ENCODE measurements around the gene AMY1A. TPM values are rescaled to one million over a fixed set of nuclear protein-coding genes. Genes with fewer than 3 reads are reported as not detected.
"Not testable (repeated sequence)": the region's sequence is repeated elsewhere in the genome, so short reads cannot be mapped to it uniquely, and the experiment has no call there.

AMY1A gene
- total RNA-seq: under 0.01 TPM in 1 of 2 replicates, not detected in the other

DNA sequence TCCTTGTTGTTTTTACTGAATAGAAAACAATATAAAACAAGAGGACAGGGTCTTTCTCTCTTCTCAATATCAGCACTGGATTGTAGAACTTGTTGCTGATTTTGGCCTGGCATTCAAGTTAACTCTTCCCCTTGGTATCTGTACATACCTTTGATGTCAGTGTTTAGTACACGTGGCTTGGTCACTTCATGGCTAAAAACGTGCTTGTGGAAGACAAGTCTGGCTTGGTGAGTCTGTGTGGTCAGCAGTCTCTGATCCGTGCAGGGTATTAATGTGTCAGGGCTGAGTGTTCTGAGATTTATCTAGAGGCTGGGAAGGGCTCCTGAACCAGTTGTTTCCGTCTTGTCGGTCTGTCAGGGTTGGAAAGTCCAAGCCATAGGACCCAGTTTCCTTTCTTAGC, at the start of gene AMY1A:
Gene AMY1A (plus strand): TSS at position 301 of the 400 bp plus-strand sequence. CDS start 571 bp downstream, outside the sequence.
- H3K27me3 ChIP-seq (ENCODE audit: control insufficient read depth, insufficient read depth, low read length); FAIRE-seq; H3K36me3 ChIP-seq (ENCODE audit: control insufficient read depth, insufficient read depth, low read length); H3K4me3 ChIP-seq (ENCODE audit: low read depth, low read length); DNase-seq (ENCODE audit: low read depth): not testable (repeated sequence)

- H3K4me3 ChIP-seq (ENCODE audit: low read depth, low read length): no peak overlapping the region
- FAIRE-seq: no peak
- DNase-seq (ENCODE audit: low read depth): no peak
- no peaks in the 10 kb centered on the region for H3K36me3 ChIP-seq (ENCODE audit: control insufficient read depth, insufficient read depth, low read length)
- TF ChIP-seq, protein P1, sequence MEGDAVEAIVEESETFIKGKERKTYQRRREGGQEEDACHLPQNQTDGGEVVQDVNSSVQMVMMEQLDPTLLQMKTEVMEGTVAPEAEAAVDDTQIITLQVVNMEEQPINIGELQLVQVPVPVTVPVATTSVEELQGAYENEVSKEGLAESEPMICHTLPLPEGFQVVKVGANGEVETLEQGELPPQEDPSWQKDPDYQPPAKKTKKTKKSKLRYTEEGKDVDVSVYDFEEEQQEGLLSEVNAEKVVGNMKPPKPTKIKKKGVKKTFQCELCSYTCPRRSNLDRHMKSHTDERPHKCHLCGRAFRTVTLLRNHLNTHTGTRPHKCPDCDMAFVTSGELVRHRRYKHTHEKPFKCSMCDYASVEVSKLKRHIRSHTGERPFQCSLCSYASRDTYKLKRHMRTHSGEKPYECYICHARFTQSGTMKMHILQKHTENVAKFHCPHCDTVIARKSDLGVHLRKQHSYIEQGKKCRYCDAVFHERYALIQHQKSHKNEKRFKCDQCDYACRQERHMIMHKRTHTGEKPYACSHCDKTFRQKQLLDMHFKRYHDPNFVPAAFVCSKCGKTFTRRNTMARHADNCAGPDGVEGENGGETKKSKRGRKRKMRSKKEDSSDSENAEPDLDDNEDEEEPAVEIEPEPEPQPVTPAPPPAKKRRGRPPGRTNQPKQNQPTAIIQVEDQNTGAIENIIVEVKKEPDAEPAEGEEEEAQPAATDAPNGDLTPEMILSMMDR (IDR thresholded peaks at IDR 0.05; ENCODE audit: insufficient read depth, low read length, severe bottlenecking): no peak
- H3K27me3 ChIP-seq (ENCODE audit: control insufficient read depth, insufficient read depth, low read length): no peaks in the 10 kb centered on the region
Measured at GRCh38 chr1:103616362-103616761, 39.2 kb upstream of the AMY1A start.

GRCh38 chr1:103616994-103617477, 38.5 kb upstream of the AMY1A start, which contains the start of gene AMY2A:
AMY2A (plus strand) TSS chr1:103617427; CDS start chr1:103617441, 14 bp downstream.
- H3K27me3 ChIP-seq (ENCODE audit: control insufficient read depth, insufficient read depth, low read length); H3K4me3 ChIP-seq (ENCODE audit: low read depth, low read length); FAIRE-seq; DNase-seq (ENCODE audit: low read depth); H3K36me3 ChIP-seq (ENCODE audit: control insufficient read depth, insufficient read depth, low read length): not testable (repeated sequence)

GRCh38 chr1:103627436-103627835, 28.1 kb upstream of the AMY1A start:
- H3K27me3 ChIP-seq (ENCODE audit: control insufficient read depth, insufficient read depth, low read length); H3K4me3 ChIP-seq (ENCODE audit: low read depth, low read length); H3K36me3 ChIP-seq (ENCODE audit: control insufficient read depth, insufficient read depth, low read length); DNase-seq (ENCODE audit: low read depth): not testable (repeated sequence)
- FAIRE-seq: peak; percentile 83

DNA sequence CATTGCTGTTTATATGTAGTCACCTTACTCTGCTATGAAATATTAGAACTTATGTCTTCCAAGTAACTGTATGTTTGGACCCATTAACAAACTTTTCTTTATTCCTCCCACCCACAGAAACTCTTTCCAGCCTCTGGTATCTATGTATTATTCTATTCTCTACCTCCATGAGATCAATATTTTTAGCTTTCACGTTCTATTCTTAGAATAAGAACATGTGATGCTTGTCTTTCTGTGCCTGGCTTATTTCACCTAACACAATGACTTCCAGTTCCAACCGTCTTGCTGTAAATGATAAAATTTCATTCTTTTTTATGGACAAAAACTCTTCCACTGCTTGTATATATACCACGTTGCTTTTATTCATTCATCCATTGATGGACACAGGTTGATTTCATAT, 14.4 kb upstream of the AMY1A start:
- not testable (repeated sequence) for H3K27me3 ChIP-seq (ENCODE audit: control insufficient read depth, insufficient read depth, low read length); H3K4me3 ChIP-seq (ENCODE audit: low read depth, low read length); FAIRE-seq; DNase-seq (ENCODE audit: low read depth); H3K36me3 ChIP-seq (ENCODE audit: control insufficient read depth, insufficient read depth, low read length)

GRCh38 chr1:103643908-103644307, 11.7 kb upstream of the AMY1A start:
- DNase-seq (ENCODE audit: low read depth); H3K4me3 ChIP-seq (ENCODE audit: low read depth, low read length); H3K27me3 ChIP-seq (ENCODE audit: control insufficient read depth, insufficient read depth, low read length); H3K36me3 ChIP-seq (ENCODE audit: control insufficient read depth, insufficient read depth, low read length); FAIRE-seq: not testable (repeated sequence)

DNA sequence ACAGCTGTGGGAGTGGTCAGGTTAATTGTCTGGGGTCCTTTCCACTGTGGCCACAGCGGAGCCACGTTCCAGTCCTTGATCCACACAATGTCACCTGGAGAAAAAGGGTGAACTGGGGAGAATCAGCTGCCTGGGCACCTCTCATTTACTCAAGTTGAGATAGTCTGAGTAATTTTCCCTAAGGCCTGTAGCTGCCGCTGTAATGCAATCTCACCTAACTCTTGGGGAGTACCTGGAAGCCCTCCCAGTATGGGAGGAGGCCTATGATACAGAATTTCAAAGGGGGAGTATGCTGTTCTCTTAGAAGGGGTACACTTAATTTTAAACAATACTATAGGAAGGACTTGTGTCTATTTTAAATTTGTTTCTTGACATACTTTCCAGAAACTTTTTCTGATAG, 5.3 kb upstream of the AMY1A start:
- not testable (repeated sequence) for DNase-seq (ENCODE audit: low read depth); H3K4me3 ChIP-seq (ENCODE audit: low read depth, low read length); FAIRE-seq; H3K36me3 ChIP-seq (ENCODE audit: control insufficient read depth, insufficient read depth, low read length); H3K27me3 ChIP-seq (ENCODE audit: control insufficient read depth, insufficient read depth, low read length)

DNA sequence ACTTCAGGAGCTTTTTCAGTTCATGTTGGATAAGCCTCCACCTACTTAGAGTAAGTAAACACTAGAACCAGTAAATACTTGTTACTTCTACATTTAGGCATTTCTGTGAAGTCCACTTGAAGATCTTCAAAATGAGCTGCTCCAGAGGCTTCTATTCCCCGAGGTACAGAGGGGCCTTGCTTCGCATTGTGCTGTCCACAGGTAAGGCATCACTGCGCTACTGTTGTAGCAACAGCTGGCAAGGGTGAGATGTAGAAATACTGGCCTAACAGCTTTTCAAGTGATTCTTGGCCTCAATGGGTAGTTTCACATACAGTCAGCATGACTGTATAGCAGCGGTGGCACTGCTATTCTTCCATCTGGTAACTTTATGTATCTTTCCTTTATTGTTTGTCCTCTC, 4.7 kb upstream of the AMY1A start:
- not testable (repeated sequence) for DNase-seq (ENCODE audit: low read depth); FAIRE-seq; H3K4me3 ChIP-seq (ENCODE audit: low read depth, low read length); H3K36me3 ChIP-seq (ENCODE audit: control insufficient read depth, insufficient read depth, low read length); H3K27me3 ChIP-seq (ENCODE audit: control insufficient read depth, insufficient read depth, low read length)

DNA sequence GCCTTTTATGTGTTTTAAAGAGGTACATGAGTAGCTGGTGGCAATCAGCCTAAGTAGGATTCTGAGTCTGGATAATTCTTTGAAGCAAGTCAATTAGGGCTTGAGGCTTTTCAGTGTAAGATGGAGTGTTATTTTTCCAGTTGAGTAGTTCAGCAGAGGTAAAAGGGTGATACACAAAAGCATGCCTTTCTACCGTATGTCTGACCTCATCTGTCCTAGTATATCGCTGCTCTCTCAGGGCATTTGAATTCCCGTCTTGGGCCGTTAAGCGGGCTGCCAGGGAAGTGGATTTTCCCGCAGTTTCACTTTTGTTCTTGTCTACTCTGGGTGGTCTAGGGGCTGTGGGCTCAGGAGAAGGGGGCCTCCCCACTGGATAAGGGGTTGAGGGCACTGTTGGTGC, 1.4 kb upstream of the AMY1A start:
- H3K27me3 ChIP-seq (ENCODE audit: control insufficient read depth, insufficient read depth, low read length); FAIRE-seq; DNase-seq (ENCODE audit: low read depth); H3K36me3 ChIP-seq (ENCODE audit: control insufficient read depth, insufficient read depth, low read length); H3K4me3 ChIP-seq (ENCODE audit: low read depth, low read length): not testable (repeated sequence)

GRCh38 chr1:103676335-103676734, 20.8 kb downstream of the AMY1A start:
- not testable (repeated sequence) for H3K36me3 ChIP-seq (ENCODE audit: control insufficient read depth, insufficient read depth, low read length); DNase-seq (ENCODE audit: low read depth); H3K4me3 ChIP-seq (ENCODE audit: low read depth, low read length); H3K27me3 ChIP-seq (ENCODE audit: control insufficient read depth, insufficient read depth, low read length)
- peak; percentile 96 for FAIRE-seq

DNA sequence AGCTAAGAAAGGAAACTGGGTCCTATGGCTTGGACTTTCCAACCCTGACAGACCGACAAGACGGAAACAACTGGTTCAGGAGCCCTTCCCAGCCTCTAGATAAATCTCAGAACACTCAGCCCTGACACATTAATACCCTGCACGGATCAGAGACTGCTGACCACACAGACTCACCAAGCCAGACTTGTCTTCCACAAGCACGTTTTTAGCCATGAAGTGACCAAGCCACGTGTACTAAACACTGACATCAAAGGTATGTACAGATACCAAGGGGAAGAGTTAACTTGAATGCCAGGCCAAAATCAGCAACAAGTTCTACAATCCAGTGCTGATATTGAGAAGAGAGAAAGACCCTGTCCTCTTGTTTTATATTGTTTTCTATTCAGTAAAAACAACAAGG, 40.5 kb downstream of the AMY1A start, which contains the start of gene AMY1B:
Gene AMY1B (minus strand): TSS at position 101 of the 400 bp plus-strand sequence. CDS start 571 bp downstream, outside the sequence.
- H3K4me3 ChIP-seq (ENCODE audit: low read depth, low read length); H3K36me3 ChIP-seq (ENCODE audit: control insufficient read depth, insufficient read depth, low read length); H3K27me3 ChIP-seq (ENCODE audit: control insufficient read depth, insufficient read depth, low read length); FAIRE-seq; DNase-seq (ENCODE audit: low read depth): not testable (repeated sequence)

- not testable (repeated sequence) for H3K4me3 ChIP-seq (ENCODE audit: low read depth, low read length); FAIRE-seq; H3K36me3 ChIP-seq (ENCODE audit: control insufficient read depth, insufficient read depth, low read length); H3K27me3 ChIP-seq (ENCODE audit: control insufficient read depth, insufficient read depth, low read length); DNase-seq (ENCODE audit: low read depth)
Measured at GRCh38 chr1:103697430-103697829, 41.9 kb downstream of the AMY1A start.

- not testable (repeated sequence) for FAIRE-seq; DNase-seq (ENCODE audit: low read depth); H3K36me3 ChIP-seq (ENCODE audit: control insufficient read depth, insufficient read depth, low read length)
Measured at GRCh38 chr1:103700669-103701068, 45.1 kb downstream of the AMY1A start.

DNA sequence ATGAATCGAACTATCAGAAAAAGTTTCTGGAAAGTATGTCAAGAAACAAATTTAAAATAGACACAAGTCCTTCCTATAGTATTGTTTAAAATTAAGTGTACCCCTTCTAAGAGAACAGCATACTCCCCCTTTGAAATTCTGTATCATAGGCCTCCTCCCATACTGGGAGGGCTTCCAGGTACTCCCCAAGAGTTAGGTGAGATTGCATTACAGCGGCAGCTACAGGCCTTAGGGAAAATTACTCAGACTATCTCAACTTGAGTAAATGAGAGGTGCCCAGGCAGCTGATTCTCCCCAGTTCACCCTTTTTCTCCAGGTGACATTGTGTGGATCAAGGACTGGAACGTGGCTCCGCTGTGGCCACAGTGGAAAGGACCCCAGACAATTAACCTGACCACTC, 45.7 kb downstream of the AMY1A start:
- not testable (repeated sequence) for H3K27me3 ChIP-seq (ENCODE audit: control insufficient read depth, insufficient read depth, low read length); DNase-seq (ENCODE audit: low read depth); H3K4me3 ChIP-seq (ENCODE audit: low read depth, low read length); FAIRE-seq; H3K36me3 ChIP-seq (ENCODE audit: control insufficient read depth, insufficient read depth, low read length)

More at GRCh38 chr1:103700669-103701068, 45.1 kb downstream of the AMY1A start:
- H3K27me3 ChIP-seq (ENCODE audit: control insufficient read depth, insufficient read depth, low read length); H3K4me3 ChIP-seq (ENCODE audit: low read depth, low read length): not testable (repeated sequence)

Measured in bronchial epithelial cell (primary cell).